Activated CD4-positive, alpha-beta T cell treated with anti-CD3 and anti-CD28 coated beads for 36 hours (primary cell): ENCODE data around the gene OR10T2. TPM values are rescaled to one million over a fixed set of nuclear protein-coding genes. Genes with fewer than 3 reads are reported as not detected.
"Not testable (repeated sequence)": the region's sequence is repeated elsewhere in the genome, so short reads cannot be mapped to it uniquely, and the experiment has no call there.

Experiments used
- ATAC-seq: fragments of 200-7000 bp; cut with Tn5 transposase; one replicate; pipeline ENCODE4 v1.10.0; 2021; ENCODE audit warnings: mild to moderate bottlenecking, moderate library complexity
- CTCF ChIA-PET: fragments of 350-600 bp; sonication (Branson Sonifier 250); formaldehyde crosslinking; loops from one replicate; lab custom pipeline; 2021; ENCODE audit warnings: antibody characterized with exemption; lab: Charles Lee
- POLR2A ChIA-PET: fragments of 350-600 bp; sonication (Branson Sonifier 250); formaldehyde crosslinking; loops from one replicate; lab custom pipeline; 2021; ENCODE audit warnings: antibody characterized with exemption, inconsistent platforms; lab: Charles Lee
- DNase-seq: peaks from one replicate; pipeline ENCODE4 v3.0.0-alpha.2; 2020
- H3K27ac Mint-ChIP-seq: one replicate; pipeline ENCODE4 v1.8.0; 2021; ENCODE audit warnings: mixed read lengths
- H3K27me3 Mint-ChIP-seq: one replicate; pipeline ENCODE4 v1.8.0; 2021; ENCODE audit warnings: mixed read lengths
- H3K36me3 Mint-ChIP-seq: one replicate; pipeline ENCODE4 v1.8.0; 2021; ENCODE audit warnings: low read depth, mixed read lengths
- H3K4me1 Mint-ChIP-seq: one replicate; pipeline ENCODE4 v1.8.0; 2021; ENCODE audit warnings: mixed read lengths
- H3K4me3 Mint-ChIP-seq: one replicate; pipeline ENCODE4 v1.8.0; 2021; ENCODE audit warnings: mild to moderate bottlenecking, moderate library complexity, mixed read lengths
- H3K9me3 Mint-ChIP-seq: one replicate; pipeline ENCODE4 v1.8.0; 2021; ENCODE audit warnings: low read depth, mixed read lengths
- intact Hi-C, 2 experiments: fragments of 100-400 bp; cut with DNase I in 1 of 2; cut with micrococcal nuclease in 1 of 2; formaldehyde crosslinking; loops; one replicate each; pipeline versions ENCODE4 v1.14.2 to v1.15.1; 2022 to 2024; cut with DNase I, micrococcal nuclease
- total RNA-seq, 2 experiments: library from RNA; stranded (reverse); gene quantifications; one replicate each; pipeline ENCODE4 v1.2.3, GENCODE V29; 2021

Gene OR10T2
- total RNA-seq, 2 experiments from 2014 or later, result not detected

- intact Hi-C loops, result no loop called here
- Mint-ChIP-seq H3K36me3 (no peaks in the 10 kb centered on the region), H3K4me3 (no peak overlapping the region), H3K9me3 (no peaks in the 10 kb centered on the region), H3K4me1 (peaks cover 7% of the 10 kb centered on the region), H3K27me3 (peaks cover 12% of the 10 kb centered on the region), H3K27ac (no peak overlapping the region)
- ATAC-seq (no peak), DNase-seq (no peak)
- CTCF ChIA-PET, result no interaction called here
- POLR2A ChIA-PET, result no interaction called here
These were observed 2.6 kb downstream of the OR10T2 start for GRCh38 chr1:158396646-158397045.

- Mint-ChIP-seq H3K27me3 (peaks cover 4% of the 10 kb centered on the region), H3K4me1 (no peaks in the 10 kb centered on the region), H3K4me3 (no peak overlapping the region), H3K27ac (no peak overlapping the region), H3K36me3 (no peaks in the 10 kb centered on the region), H3K9me3 (no peaks in the 10 kb centered on the region)
- DNase-seq, result no peak
- CTCF ChIA-PET, result interaction anchor here (0.5 kb wide), 1 partner anchor 946 kb away, joined by 5 read pairs; no protein-coding TSS in a partner anchor
- ATAC-seq, result no peak
- intact Hi-C loops, result no loop called here
- POLR2A ChIA-PET, result no interaction called here
These were observed 5.8 kb downstream of the OR10T2 start for GRCh38 chr1:158393476-158393875.

DNA sequence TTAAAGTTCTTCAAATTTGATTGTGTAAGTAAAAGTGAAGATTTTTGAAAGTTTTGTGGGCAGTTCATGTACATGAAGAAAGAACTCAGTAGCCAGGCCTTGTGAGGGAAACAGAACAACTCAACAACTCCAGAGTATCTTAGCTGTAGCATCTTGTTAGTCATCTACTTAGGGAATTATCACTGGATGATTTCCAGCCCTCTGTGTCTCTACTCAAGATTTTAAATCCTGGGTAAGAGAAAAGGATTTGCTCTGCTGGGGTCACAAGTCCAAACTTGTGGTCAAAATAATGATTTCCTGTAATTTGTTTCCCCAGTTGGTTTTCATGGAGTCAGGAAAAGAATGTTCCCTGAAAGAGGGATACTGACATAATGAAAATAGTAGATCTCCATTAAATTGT, 8.2 kb downstream of the OR10T2 start:
- POLR2A ChIA-PET, result no interaction called here
- Mint-ChIP-seq H3K27me3 (peaks cover 3% of the 10 kb centered on the region), H3K36me3 (no peaks in the 10 kb centered on the region), H3K4me3 (no peak overlapping the region), H3K9me3 (no peaks in the 10 kb centered on the region), H3K27ac (no peak overlapping the region), H3K4me1 (no peaks in the 10 kb centered on the region)
- no peak for ATAC-seq
- CTCF ChIA-PET, result interaction anchor here (0.7 kb wide), 1 partner anchor 111 kb away, joined by 3 read pairs; no protein-coding TSS in a partner anchor
- intact Hi-C loops, result no loop called here
- DNase-seq, result no peak

DNA sequence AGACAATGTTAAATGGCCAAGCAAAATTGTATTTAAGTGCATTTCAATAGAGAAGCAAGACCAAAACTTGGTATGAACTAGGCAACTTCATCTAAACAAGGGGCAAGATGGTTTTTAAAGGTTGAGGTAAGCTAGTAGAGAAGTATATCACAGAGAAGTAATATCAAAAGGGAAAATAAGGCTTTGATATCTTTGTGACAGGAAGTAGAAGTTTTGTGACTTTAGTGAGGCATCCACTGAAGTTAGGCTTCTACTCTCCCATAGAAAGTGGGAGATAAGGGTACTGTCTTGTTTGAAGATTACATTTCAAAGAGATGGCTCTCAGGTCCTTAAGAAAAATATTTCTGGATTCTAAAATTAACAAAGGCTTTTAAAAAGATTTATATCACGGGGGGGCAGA, 8.9 kb downstream of the OR10T2 start:
- Mint-ChIP-seq H3K27ac (no peak overlapping the region), H3K4me1 (no peaks in the 10 kb centered on the region), H3K9me3 (no peaks in the 10 kb centered on the region), H3K4me3 (no peak overlapping the region), H3K36me3 (no peaks in the 10 kb centered on the region), H3K27me3 (peaks cover under 1% of the 10 kb centered on the region)
- DNase-seq (no peak), ATAC-seq (no peak)
- CTCF ChIA-PET, result interaction anchor here (0.7 kb wide), 1 partner anchor 110 kb away, joined by 3 read pairs; no protein-coding TSS in a partner anchor
- POLR2A ChIA-PET, result no interaction called here
- intact Hi-C loops, result no loop called here

DNA sequence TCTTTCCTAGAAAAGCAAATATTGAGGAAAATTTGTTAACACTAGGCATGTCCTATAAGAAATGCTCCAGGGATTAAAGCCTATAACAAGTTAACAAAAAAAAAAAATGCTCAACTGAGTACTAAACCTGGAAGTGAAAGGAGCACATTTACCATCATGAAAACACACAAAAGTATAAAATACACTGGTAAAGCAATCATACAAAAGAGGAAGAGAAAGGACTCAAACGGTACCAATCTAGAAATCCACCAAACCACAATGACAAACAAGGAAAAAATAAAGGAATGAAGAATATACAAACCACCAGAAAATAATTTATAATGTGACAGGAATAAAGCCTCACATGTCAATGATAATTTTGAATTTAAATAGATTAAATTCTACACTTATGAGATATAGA, 24.4 kb downstream of the OR10T2 start:
- ChIA-PET CTCF (no interaction called here), POLR2A (no interaction called here)
- H3K27ac Mint-ChIP-seq, result no peak overlapping the region
- intact Hi-C loops, result loop anchor here in 1 of 2 experiments (5.0 kb wide), 1 partner anchor 702 kb away; the partner anchor contains the start of gene AIM2
- H3K9me3 Mint-ChIP-seq, result peaks cover 10% of the 10 kb centered on the region
- H3K36me3 Mint-ChIP-seq, result no peaks in the 10 kb centered on the region
- no peak for DNase-seq
- peaks cover 10% of the 10 kb centered on the region for H3K4me1 Mint-ChIP-seq
- ATAC-seq, result no peak
- peaks cover 23% of the 10 kb centered on the region for H3K27me3 Mint-ChIP-seq
- no peak overlapping the region for H3K4me3 Mint-ChIP-seq

DNA sequence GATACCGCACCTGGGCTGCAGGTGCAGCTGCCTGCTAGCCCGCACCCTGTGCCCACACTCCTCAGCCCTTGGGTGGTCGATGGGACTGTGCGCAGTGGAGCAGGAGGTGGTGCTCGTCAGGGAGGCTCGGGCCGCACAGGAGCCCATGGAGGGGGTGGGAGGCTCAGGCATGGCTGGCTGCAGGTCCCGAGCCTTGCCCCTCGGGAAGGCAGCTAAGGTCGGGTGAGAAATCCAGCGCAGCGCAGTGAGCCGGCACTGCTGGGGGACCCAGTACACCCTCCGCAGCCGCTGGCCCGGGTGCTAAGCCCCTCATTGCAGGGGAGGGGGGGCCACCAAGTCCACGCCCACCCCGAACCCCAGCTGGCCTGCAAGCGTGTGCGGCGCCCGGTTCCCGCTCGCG, 25.2 kb downstream of the OR10T2 start:
- CTCF ChIA-PET, DNase-seq, H3K4me3 Mint-ChIP-seq, POLR2A ChIA-PET, H3K9me3 Mint-ChIP-seq, ATAC-seq, H3K36me3 Mint-ChIP-seq, H3K27ac Mint-ChIP-seq: not testable (repeated sequence)
- Mint-ChIP-seq H3K4me1 (peaks cover 10% of the 10 kb centered on the region), H3K27me3 (peaks cover 23% of the 10 kb centered on the region)
- intact Hi-C loops, result loop anchor here in 1 of 2 experiments (5.0 kb wide), 1 partner anchor 703 kb away; the partner anchor contains the start of gene AIM2

GRCh38 chr1:158371188-158371953, 27.9 kb downstream of the OR10T2 start:
- peak; percentile 75 for DNase-seq
- no peak overlapping the region for H3K27ac Mint-ChIP-seq
- peaks cover 10% of the 10 kb centered on the region for H3K4me1 Mint-ChIP-seq
- intact Hi-C loops, result loop anchor here in 1 of 2 experiments (5.0 kb wide), 1 partner anchor 706 kb away; the partner anchor contains the start of gene AIM2
- no peaks in the 10 kb centered on the region for H3K36me3 Mint-ChIP-seq
- CTCF ChIA-PET, result no interaction called here
- peak; percentile 100 for ATAC-seq
- no peak overlapping the region for H3K4me3 Mint-ChIP-seq
- peaks cover 24% of the 10 kb centered on the region for H3K27me3 Mint-ChIP-seq
- POLR2A ChIA-PET, result no interaction called here
- H3K9me3 Mint-ChIP-seq, result peaks cover 10% of the 10 kb centered on the region

GRCh38 chr1:158366783-158367182, 32.5 kb downstream of the OR10T2 start:
- H3K27ac Mint-ChIP-seq, result no peak overlapping the region

GRCh38 chr1:158362941-158363340, 36.3 kb downstream of the OR10T2 start:
- ChIA-PET CTCF (no interaction called here), POLR2A (no interaction called here)
- H3K4me3 Mint-ChIP-seq, result no peak overlapping the region
- no peak overlapping the region for H3K27ac Mint-ChIP-seq
- intact Hi-C loops, result no loop called here
- H3K9me3 Mint-ChIP-seq, result no peaks in the 10 kb centered on the region
- no peak for DNase-seq
- H3K4me1 Mint-ChIP-seq, result no peaks in the 10 kb centered on the region
- H3K36me3 Mint-ChIP-seq, result no peaks in the 10 kb centered on the region
- ATAC-seq, result no peak
- peaks cover 12% of the 10 kb centered on the region for H3K27me3 Mint-ChIP-seq

More at GRCh38 chr1:158366783-158367182, 32.5 kb downstream of the OR10T2 start:
- Mint-ChIP-seq H3K4me3 (no peak overlapping the region), H3K27me3 (peaks cover 7% of the 10 kb centered on the region), H3K36me3 (no peaks in the 10 kb centered on the region), H3K4me1 (peaks cover 10% of the 10 kb centered on the region), H3K9me3 (peaks cover 2% of the 10 kb centered on the region)
- POLR2A ChIA-PET, result no interaction called here
- CTCF ChIA-PET, result interaction anchor here (0.6 to 1.0 kb wide), 2 partner anchors 13 kb away, joined by 3 to 5 read pairs; partner anchors contain the start of gene CD1E
- intact Hi-C loops, result no loop called here
- DNase-seq (no peak), ATAC-seq (no peak)

DNA sequence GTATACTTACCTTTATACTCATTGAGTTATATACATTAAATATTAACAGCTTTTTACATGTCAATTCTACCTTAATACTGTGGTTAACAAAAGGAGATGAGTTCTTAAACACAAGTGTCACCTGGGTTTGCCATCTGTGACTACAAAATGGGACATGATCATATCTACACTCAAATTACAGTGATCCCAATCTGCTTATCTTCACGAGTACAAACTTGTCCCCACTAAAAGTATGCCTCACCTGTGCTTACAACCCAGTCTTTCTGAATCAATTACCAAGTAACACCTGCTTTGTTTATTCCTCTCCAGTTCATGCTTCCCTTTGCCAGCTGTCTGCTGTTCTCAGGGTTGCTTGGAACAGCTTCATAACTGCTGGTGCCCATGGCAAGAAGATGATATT, 36.8 kb downstream of the OR10T2 start:
- no peaks in the 10 kb centered on the region for H3K36me3 Mint-ChIP-seq
- intact Hi-C loops, result no loop called here
- ATAC-seq (no peak), DNase-seq (no peak)
- POLR2A ChIA-PET, result no interaction called here
- H3K27ac Mint-ChIP-seq, result no peak overlapping the region
- peaks cover 12% of the 10 kb centered on the region for H3K27me3 Mint-ChIP-seq
- CTCF ChIA-PET, result no interaction called here
- no peaks in the 10 kb centered on the region for H3K9me3 Mint-ChIP-seq
- no peaks in the 10 kb centered on the region for H3K4me1 Mint-ChIP-seq
- H3K4me3 Mint-ChIP-seq, result no peak overlapping the region

- H3K36me3 Mint-ChIP-seq, result no peaks in the 10 kb centered on the region
- DNase-seq (no peak), ATAC-seq (no peak)
- intact Hi-C loops, result no loop called here
- H3K27ac Mint-ChIP-seq, result no peak overlapping the region
- H3K27me3 Mint-ChIP-seq, result peaks cover 29% of the 10 kb centered on the region
- H3K4me1 Mint-ChIP-seq, result peaks cover 3% of the 10 kb centered on the region
- CTCF ChIA-PET, result no interaction called here
- no peaks in the 10 kb centered on the region for H3K9me3 Mint-ChIP-seq
- POLR2A ChIA-PET, result no interaction called here
- no peak overlapping the region for H3K4me3 Mint-ChIP-seq
These were observed 41.8 kb downstream of the OR10T2 start for GRCh38 chr1:158357441-158357840.

DNA sequence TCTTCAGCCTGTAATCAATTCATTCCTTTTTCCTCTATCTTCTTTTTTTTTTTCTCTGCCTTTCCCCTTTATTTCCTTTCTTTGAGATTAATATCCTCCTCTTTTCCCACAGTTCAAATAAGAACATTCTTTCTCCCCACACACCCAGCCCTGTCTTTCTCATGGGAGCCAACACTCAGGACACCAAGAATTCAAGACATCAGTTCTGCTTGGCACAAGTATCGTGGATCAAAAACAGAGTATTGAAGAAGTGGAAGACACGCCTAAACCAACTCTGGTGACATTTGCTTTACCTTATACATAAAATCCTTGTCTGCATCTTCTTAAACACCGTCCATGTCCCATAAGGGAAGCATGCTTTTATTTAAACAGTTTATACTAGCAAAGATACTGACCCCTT, 42.6 kb downstream of the OR10T2 start:
- ATAC-seq (no peak), DNase-seq (no peak)
- POLR2A ChIA-PET, result no interaction called here
- Mint-ChIP-seq H3K36me3 (no peaks in the 10 kb centered on the region), H3K9me3 (no peaks in the 10 kb centered on the region), H3K27ac (no peak overlapping the region), H3K4me3 (no peak overlapping the region), H3K27me3 (peaks cover 29% of the 10 kb centered on the region), H3K4me1 (peaks cover 3% of the 10 kb centered on the region)
- intact Hi-C loops, result no loop called here
- CTCF ChIA-PET, result interaction anchor here (0.7 kb wide), 1 partner anchor 27 kb away, joined by 3 read pairs; no protein-coding TSS in a partner anchor
